Transverse colon (tissue), 4 donors: ENCODE measurements around the gene RPL19. TPM values are rescaled to one million over a fixed set of nuclear protein-coding genes. Genes with fewer than 3 reads are reported as not detected.
A peak's percentile ranks its signal among the peaks of the same experiment; 100 is the strongest.

Experiments used
- DNase-seq: peaks from one replicate; pipeline ENCODE4 v3.0.0-alpha.2; 2019
- H3K27ac ChIP-seq, 4 donors: fragments of 200-600 bp; sonication (generic); 2 replicates each; pipeline ENCODE4 v1.5.1; 2016 to 2018; ENCODE audit warnings: inconsistent platforms in 4 of 4
- H3K27me3 ChIP-seq: fragments of 200-600 bp; sonication (generic); 2 replicates; pipeline ENCODE4 v1.5.1; 2017; ENCODE audit warnings: inconsistent platforms
- H3K36me3 ChIP-seq, 4 donors: fragments of 200-600 bp; sonication (generic); 2 replicates each; pipeline ENCODE4 v1.5.1; 2017 to 2019; ENCODE audit warnings: inconsistent platforms in 4 of 4
- H3K4me1 ChIP-seq, 4 donors: fragments of 200-600 bp; sonication (generic); 2 replicates each; pipeline ENCODE4 v1.5.1; 2017 to 2020; ENCODE audit warnings: inconsistent platforms in 4 of 4
- H3K4me3 ChIP-seq, 4 donors: fragments of 200-600 bp; sonication (generic); 1 replicate in 1 of 4; 2 replicates in 3 of 4; pipeline versions ENCODE4 v1.5.1 to v1.6.1; 2017 to 2019; ENCODE audit warnings: inconsistent platforms in 4 of 4
- H3K9me3 ChIP-seq, 2 donors: fragments of 200-600 bp; sonication (generic); 2 replicates each; pipeline ENCODE4 v1.5.1; 2017 to 2019; ENCODE audit warnings: inconsistent platforms in 2 of 2
- CTCF ChIP-seq, 5 experiments: fragments of 200-600 bp in 3 of 5; fragments of 450-650 bp in 2 of 5; sonication (generic) in 3 of 5; IDR thresholded peaks; 1 replicate in 2 of 5; 2 replicates in 3 of 5; pipeline ENCODE4 v1.5.1; 2016 to 2017; ENCODE audit warnings: antibody characterized with exemption in 5 of 5, inconsistent platforms in 3 of 5, mild to moderate bottlenecking in 2 of 5, moderate library complexity in 1 of 5
- EP300 ChIP-seq: sonication (generic); formaldehyde crosslinking; IDR thresholded peaks from one replicate; pipeline ENCODE4 v1.6.1; 2017; ENCODE audit warnings: antibody characterized with exemption, low read depth
- POLR2A ChIP-seq: fragments of 450-650 bp; IDR thresholded peaks from one replicate; pipeline ENCODE4 v1.6.1; 2016; ENCODE audit warnings: antibody characterized with exemption, mild to moderate bottlenecking, moderate library complexity
- POLR2AphosphoS5 ChIP-seq, 3 donors: sonication (generic); formaldehyde crosslinking; IDR thresholded peaks; one replicate each; pipeline ENCODE4 v1.6.1; 2016; ENCODE audit warnings: antibody characterized with exemption in 3 of 3
- WGBS, 2 donors: methylation state at CpG; one replicate each; pipeline ENCODE4 v1.1.5; 2018; ENCODE audit warnings: low coverage in 1 of 2; 5-methylcytosine and 5-hydroxymethylcytosine counted together
- in situ Hi-C, 4 donors: fragments of 200-750 bp; cut with MboI; loops; one replicate each; pipeline versions ENCODE4 v1.15.0 to v1.15.1; 2017; ENCODE audit warnings: low sequenced_read_pairs in 3 of 4, low pct_ligation_motif_present in 1 of 4, low pct_unique_long_range_greater_than_20kb in 1 of 4
- intact Hi-C: fragments of 100-400 bp; cut with DNase I; formaldehyde crosslinking; loops from one replicate; pipeline ENCODE4 v1.15.1; 2023; ENCODE audit warnings: low total_unique reads
- total RNA-seq, 4 donors: library from RNA; depleted of rRNA; stranded (reverse); fragments of >200 nt; gene quantifications; one replicate each; pipeline ENCODE4 v1.1.0, GENCODE V29; 2016

Gene RPL19
- total RNA-seq, 4 donors from 2014 or later: 1,146 to 2,715 (median 2,002) TPM

- H3K27ac ChIP-seq: no peak overlapping the region
- no peak for TF ChIP-seq POLR2AphosphoS5 (IDR thresholded peaks at IDR 0.05)
- no peak for TF ChIP-seq CTCF (IDR thresholded peaks at IDR 0.05)
- TF ChIP-seq EP300: no peak
- peaks cover 77% of the 10 kb centered on the region for H3K27me3 ChIP-seq
- H3K4me1 ChIP-seq: peaks cover 0 to 20% (median 8%) of the 10 kb centered on the region in 4 donors
- in situ Hi-C loops (loop anchor here in 1 of 4 donors (10.0 kb wide), 1 partner anchor 56 kb away; no protein-coding TSS in a partner anchor), intact Hi-C loops (no loop called here)
- H3K9me3 ChIP-seq: no peaks in the 10 kb centered on the region
- no peak overlapping the region for H3K4me3 ChIP-seq
- DNase-seq: no peak
- no peaks in the 10 kb centered on the region for H3K36me3 ChIP-seq
- WGBS, 2 donors: 20 to 60% methylated on average over 1 of the region's 1 CpG
Measured at GRCh38 chr17:39230361-39230760, 30.3 kb downstream of the RPL19 start.

- Histone ChIP-seq H3K4me1 (peaks cover 0 to 12% (median 2%) of the 10 kb centered on the region in 4 donors), H3K27me3 (peaks cover 69% of the 10 kb centered on the region), H3K4me3 (no peak overlapping the region), H3K36me3 (no peaks in the 10 kb centered on the region), H3K27ac (no peak overlapping the region), H3K9me3 (no peaks in the 10 kb centered on the region)
- intact Hi-C loops: no loop called here
- DNase-seq: no peak
- 48% methylated on average over 10 of the region's 10 CpGs; no CpG with 5 or more reads in 1 of the 2 donors for WGBS, 2 donors
- in situ Hi-C loops: loop anchor here in 1 of 4 donors (10.0 kb wide), 1 partner anchor 56 kb away; no protein-coding TSS in a partner anchor
- TF ChIP-seq POLR2A (no peak), POLR2AphosphoS5 (IDR thresholded peaks at IDR 0.05) (no peak), EP300 (no peak), CTCF (IDR thresholded peaks at IDR 0.05) (no peak)
Measured at GRCh38 chr17:39231091-39231561, 31.0 kb downstream of the RPL19 start.

- in situ Hi-C loops (loop anchor here in 1 of 4 donors (10.0 kb wide), 1 partner anchor 57 kb away; no protein-coding TSS in a partner anchor), intact Hi-C loops (no loop called here)
- Histone ChIP-seq H3K4me3 (no peak overlapping the region), H3K27me3 (peaks cover 61% of the 10 kb centered on the region), H3K36me3 (no peaks in the 10 kb centered on the region), H3K27ac (no peak overlapping the region), H3K4me1 (peaks cover 0 to 8% (median 0%) of the 10 kb centered on the region in 4 donors), H3K9me3 (no peaks in the 10 kb centered on the region)
- WGBS, 2 donors: 10 to 12% methylated on average over 4 to 22 of the region's 22 CpGs
- peak; percentile 50 for DNase-seq
- TF ChIP-seq CTCF (IDR thresholded peaks at IDR 0.05) (peak; percentile 71 to 81 (median 71)), EP300 (no peak), POLR2A (no peak), POLR2AphosphoS5 (IDR thresholded peaks at IDR 0.05) (no peak)
Measured at GRCh38 chr17:39231591-39232551, 31.8 kb downstream of the RPL19 start.
